GM10248 (cell line): Measurements from ENCODE around the gene ACOXL.

Experiments used
- CTCF ChIA-PET: fragments of 300-600 bp; sonication (Branson Sonifier 250); formaldehyde crosslinking; extraction: SDS; loops from one replicate; lab custom pipeline; 2021; ENCODE audit warnings: antibody characterized with exemption; lab: Yijun Ruan, JAX
- POLR2A ChIA-PET: fragments of 350-650 bp; sonication (Branson Sonifier 250); formaldehyde crosslinking; extraction: SDS; loops from one replicate; lab custom pipeline; 2020; ENCODE audit warnings: antibody characterized with exemption; lab: Yijun Ruan, JAX
- DNase-seq: peaks from one replicate; pipeline ENCODE4 v3.0.0; 2012; ENCODE audit errors: extremely low spot score
- CTCF ChIP-seq: IDR thresholded peaks from 2 replicates; pipeline ENCODE4 v1.5.1; 2012; ENCODE audit warnings: mild to moderate bottlenecking, low read depth; ENCODE audit errors: extremely low read depth, missing control alignments, control extremely low read depth

ACOXL gene

GRCh38 chr2:110843959-110844510, 111.7 kb downstream of the ACOXL start:
- no peak for TF ChIP-seq CTCF
- ChIA-PET POLR2A (interaction anchor here (0.7 kb wide), 1 partner anchor 31 kb away, joined by 3 read pairs; no protein-coding TSS in a partner anchor), CTCF (interaction anchor here (4.0 to 5.4 kb wide), 2 partner anchors 9 to 32 kb away, joined by 23 to 37 read pairs; no protein-coding TSS in a partner anchor)
- no peak for DNase-seq

- CTCF ChIA-PET: interaction anchor here (1.1 to 3.3 kb wide), 3 partner anchors 11 to 35 kb away, joined by 3 to 29 read pairs (median 6); no protein-coding TSS in a partner anchor
- DNase-seq: no peak
- TF ChIP-seq CTCF: no peak
- POLR2A ChIA-PET: no interaction called here
These were observed 115.3 kb downstream of the ACOXL start for GRCh38 chr2:110847651-110848050.

GRCh38 chr2:110848071-110848470, 115.7 kb downstream of the ACOXL start:
- DNase-seq: no peak
- ChIA-PET POLR2A (no interaction called here), CTCF (interaction anchor here (2.1 to 3.3 kb wide), 2 partner anchors 10 to 36 kb away, joined by 6 to 29 read pairs; no protein-coding TSS in a partner anchor)
- TF ChIP-seq CTCF: no peak

GRCh38 chr2:110848519-110849030, 116.2 kb downstream of the ACOXL start:
- TF ChIP-seq CTCF: no peak
- CTCF ChIA-PET: interaction anchor here (1.0 to 3.3 kb wide), 2 partner anchors 29 to 36 kb away, joined by 3 to 29 read pairs; no protein-coding TSS in a partner anchor
- POLR2A ChIA-PET: no interaction called here
- DNase-seq: no peak

GRCh38 chr2:110851531-110851930, 119.2 kb downstream of the ACOXL start:
- no peak for DNase-seq
- POLR2A ChIA-PET: no interaction called here
- CTCF ChIA-PET: interaction anchor here (1.1 to 4.9 kb wide), 4 partner anchors 9 to 39 kb away, joined by 3 to 37 read pairs (median 32); no protein-coding TSS in a partner anchor
- TF ChIP-seq CTCF: no peak

GRCh38 chr2:110852051-110852450, 119.7 kb downstream of the ACOXL start:
- CTCF ChIA-PET: interaction anchor here (1.1 to 4.9 kb wide), 5 partner anchors 10 to 40 kb away, joined by 3 to 37 read pairs (median 30); no protein-coding TSS in a partner anchor
- TF ChIP-seq CTCF: no peak
- POLR2A ChIA-PET: no interaction called here
- no peak for DNase-seq
